NCI-H748 (cell line): ENCODE measurements around the gene THBS2.
A peak's percentile ranks its signal among the peaks of the same experiment; 100 is the strongest.

ENCODE experiments used
- DNase-seq: peaks from one replicate; lab custom pipeline; 2025; ENCODE audit not compliant: unreplicated experiment; lab: John Stamatoyannopoulos, UW

The THBS2 gene

GRCh38 chr6:169251371-169251802 lies 2.3 kb downstream of the THBS2 start:
- no peak for DNase-seq

DNA sequence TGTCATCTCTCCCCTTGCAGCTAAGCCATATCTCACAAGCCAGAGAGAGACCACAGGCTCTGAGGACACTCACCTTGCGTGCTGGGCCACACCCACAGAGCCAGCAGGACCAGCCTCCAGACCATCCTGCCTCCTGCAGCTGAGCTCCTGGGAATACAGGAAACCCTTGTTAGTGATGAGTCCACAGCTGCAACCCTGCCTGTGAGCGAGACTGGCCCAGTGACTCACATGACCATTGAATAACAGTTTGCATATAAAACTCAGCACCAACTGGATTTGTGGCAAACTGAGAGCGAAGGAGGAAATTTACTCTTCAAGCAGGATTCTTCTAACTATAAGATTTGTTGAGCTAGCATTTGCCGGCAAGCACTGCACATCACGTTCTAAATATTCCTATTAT lies 3.0 kb downstream of the THBS2 start:
- DNase-seq, result peak; percentile 60

DNA sequence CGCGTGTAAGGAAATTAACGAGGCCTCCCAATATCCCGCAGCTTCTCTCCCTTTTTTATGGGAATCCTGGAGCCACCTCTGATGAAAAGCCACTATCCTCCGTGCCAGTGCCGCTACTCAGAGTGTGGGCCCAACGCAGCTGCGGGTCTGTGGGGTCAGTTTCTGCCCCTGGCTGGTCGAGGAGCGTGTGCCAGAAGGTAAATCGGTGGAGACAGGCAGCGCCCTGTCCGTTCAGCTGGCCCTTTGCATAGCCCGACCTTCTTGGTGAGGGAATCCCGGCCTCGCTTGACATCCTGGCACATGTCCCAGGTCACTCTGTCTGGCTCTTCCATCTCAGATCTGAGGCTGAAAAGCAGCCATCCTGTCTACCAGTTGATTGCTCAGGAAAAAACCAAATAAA lies 4.6 kb downstream of the THBS2 start:
- no peak for DNase-seq

DNA sequence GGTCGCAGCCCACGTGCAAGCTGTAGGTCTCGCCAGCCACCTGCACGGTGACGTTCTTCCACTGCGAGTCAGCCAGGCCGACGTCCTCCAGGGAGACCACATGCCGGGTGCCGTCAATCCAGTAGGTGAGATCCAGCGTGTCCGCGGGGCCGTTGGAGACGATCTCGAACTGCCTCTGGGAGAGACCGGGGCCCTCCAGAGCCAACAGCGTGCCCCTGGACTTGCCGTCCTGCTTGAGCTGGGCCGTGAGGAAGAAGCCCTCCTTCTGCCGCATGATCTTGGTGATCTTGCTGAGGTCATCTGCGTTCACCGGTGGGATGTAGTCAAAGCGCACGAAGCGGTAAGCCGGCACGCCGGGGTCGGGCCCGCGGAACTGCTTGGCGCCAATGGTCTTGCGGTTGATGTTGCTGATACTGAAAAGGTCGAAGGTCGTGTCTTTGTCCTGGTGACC lies 5.1 kb downstream of the THBS2 start:
- DNase-seq, result no peak

- no peak for DNase-seq
Measured at GRCh38 chr6:169247991-169248390, 5.7 kb downstream of the THBS2 start.

GRCh38 chr6:169247419-169247818 lies 6.2 kb downstream of the THBS2 start:
- no peak for DNase-seq

- no peak for DNase-seq
Measured at GRCh38 chr6:169246445-169246844, 7.2 kb downstream of the THBS2 start.

- no peak for DNase-seq
Measured at GRCh38 chr6:169244684-169245383, 8.8 kb downstream of the THBS2 start.

GRCh38 chr6:169243661-169244060 lies 10.0 kb downstream of the THBS2 start:
- no peak for DNase-seq

- DNase-seq, result no peak
Measured at GRCh38 chr6:169243186-169243585, 10.5 kb downstream of the THBS2 start.

- no peak for DNase-seq
Measured at GRCh38 chr6:169241688-169242350, 11.8 kb downstream of the THBS2 start.

- no peak for DNase-seq
Measured at GRCh38 chr6:169240591-169241390, 12.9 kb downstream of the THBS2 start.

DNA sequence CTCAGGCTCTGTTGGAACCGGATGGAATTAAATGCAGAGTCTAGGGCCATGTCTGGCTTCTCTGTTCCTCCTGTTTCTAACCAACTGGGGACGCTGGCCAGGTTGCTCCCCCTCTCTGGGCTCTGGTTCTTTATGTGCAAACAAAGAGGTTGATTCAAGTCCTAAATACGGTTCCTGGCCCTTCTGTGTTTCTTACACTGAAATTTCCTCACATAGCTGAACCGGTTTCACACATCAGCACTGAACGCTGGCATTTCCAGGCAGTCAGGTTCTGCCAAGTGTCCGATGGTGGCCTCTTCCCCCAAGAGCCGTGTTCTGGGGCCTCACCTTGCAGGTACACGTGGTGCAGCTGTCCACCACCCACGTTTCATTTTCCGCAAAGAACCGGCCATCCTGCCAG lies 13.5 kb downstream of the THBS2 start:
- no peak for DNase-seq

DNA sequence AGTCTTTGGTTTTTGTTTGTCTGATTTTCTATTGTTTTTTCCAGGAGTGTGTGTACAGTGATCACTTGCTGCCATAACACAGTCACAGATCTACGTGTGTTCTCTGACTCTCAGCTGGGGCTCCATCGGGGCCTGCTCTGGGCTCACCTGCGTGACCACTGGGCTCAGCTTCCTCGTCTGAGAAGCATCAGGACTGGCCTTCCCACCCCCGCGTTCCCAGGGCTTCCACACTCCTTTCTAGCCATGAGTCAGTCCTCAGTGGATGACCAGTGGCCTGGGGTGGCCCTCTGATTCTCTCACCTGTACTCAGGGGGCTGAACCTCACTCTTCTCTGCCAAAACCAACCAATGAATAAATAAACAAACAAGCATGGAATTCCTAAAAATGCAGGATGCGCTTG lies 14.5 kb downstream of the THBS2 start:
- DNase-seq, result no peak

DNA sequence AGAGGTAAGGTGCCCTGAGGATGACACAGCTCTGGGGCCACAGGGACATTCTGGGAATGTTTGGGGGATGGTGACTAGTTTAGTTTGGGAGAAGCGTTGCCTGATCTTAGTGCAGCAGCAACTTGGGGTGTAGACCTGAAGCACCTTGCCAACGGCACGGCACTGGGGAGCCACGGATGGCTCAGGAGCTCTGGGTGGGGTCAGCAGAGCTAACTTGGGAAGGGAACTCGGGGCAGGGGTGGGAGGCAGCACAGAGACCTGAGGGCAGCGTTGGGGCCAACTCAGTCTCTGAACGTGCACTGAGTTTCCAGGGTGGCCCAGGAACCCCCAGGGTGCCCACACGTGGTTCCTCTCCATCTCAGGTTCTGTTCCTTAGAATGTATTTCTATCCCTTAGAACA lies 14.9 kb downstream of the THBS2 start:
- no peak for DNase-seq

DNA sequence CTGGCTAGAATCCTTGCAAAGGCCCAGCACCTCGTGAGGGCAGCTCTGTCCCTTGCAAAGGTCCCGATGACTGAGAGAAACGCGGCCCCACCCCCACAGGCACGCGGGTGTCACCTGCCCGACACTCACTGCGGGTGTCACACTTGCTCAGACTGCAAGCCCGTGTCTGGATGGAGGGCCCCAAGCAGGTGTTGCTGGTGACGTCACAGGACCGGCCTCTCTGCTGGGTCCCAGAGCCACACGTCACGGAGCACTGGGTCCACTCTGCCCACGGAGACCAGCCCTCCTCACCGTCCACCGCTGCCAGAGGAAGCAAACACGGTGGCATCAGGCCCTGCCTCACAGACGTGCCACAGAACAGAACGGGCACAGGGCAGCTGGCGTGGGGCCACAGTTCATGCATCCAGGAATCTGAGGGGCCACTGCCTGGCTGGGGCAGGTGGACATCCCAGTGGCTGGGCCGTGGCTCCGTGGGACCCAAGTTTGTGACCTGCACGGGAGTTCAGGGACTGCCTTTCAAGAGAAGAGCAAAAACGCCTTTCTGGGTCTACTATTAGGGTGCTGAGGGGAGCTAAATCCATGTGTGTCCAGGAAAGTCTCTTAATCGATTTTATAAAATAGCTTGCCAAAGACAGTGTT lies 16.0 kb downstream of the THBS2 start:
- no peak for DNase-seq

DNA sequence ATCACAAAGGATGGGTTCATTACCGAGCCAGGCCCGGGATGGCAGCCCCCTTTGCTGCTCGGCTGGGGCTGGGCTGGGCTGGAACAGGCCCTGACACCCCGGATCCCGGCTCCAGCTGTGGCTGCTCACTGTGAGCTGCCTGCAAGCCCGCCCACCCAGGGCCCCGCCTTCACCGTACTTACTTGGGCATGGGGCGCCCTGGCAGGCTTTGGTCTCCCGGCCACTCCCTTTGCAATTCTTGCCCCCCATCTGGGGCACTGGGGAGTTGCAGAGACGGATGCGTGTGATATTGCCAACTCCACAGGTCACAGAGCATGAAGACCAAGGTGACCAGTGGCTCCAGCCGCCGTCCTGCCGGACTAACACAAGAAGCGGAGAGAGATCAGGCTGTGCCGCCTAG lies 16.7 kb downstream of the THBS2 start:
- no peak for DNase-seq

GRCh38 chr6:169236545-169236944 lies 17.1 kb downstream of the THBS2 start:
- DNase-seq, result no peak

DNA sequence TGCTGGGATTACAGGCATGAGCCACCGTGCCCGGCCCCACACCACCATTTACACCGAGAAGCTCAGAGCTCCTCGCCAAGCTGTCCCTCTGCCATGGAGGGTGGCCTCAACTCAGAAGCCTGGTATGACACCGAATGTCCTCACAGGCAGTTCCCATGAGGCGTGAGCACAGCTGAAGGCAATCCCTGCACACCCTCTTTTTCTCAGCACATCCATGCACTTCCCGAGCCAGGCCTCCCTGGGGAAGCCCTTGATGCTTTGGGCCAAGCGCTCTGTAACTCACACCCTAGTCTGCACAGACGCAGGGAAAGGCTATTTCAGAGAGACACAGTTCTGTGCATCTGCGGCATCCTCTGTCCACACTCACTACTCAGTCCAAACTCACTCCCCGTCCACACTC lies 18.4 kb downstream of the THBS2 start:
- no peak for DNase-seq

GRCh38 chr6:169234634-169235033 lies 19.0 kb downstream of the THBS2 start:
- DNase-seq, result no peak

DNA sequence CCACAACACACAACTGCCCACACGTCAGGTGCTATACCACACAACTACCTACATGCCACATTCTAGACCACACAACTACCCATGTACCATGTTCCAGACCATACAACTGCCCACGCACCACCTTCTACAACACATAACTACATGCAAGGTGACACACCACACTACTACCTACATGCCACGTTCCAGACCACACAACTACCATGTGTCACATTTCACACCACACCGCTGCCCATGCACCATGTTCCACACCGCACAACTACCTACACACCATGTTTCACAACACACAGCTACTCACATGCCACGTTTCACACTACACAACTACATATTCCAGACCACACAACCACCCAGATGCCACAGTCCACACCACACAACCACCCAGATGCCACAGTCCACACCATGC lies 19.8 kb downstream of the THBS2 start:
- no peak for DNase-seq
